HepG2 (cell line): Measurements from ENCODE around the gene RHOV.

ENCODE experiments used
- TARDBP ChIP-seq: sonication (generic); formaldehyde crosslinking; IDR thresholded peaks from 2 replicates; pipeline ENCODE4 v1.8.0; 2022; ENCODE audit warnings: mild to moderate bottlenecking, missing genetic modification reagents
- U2AF1 ChIP-seq: fragments of 200-400 bp; formaldehyde crosslinking; optimal IDR thresholded peaks from 2 replicates; pipeline ENCODE3; 2017; ENCODE audit warnings: mild to moderate bottlenecking, low read depth, low read length
- TF ChIP-seq, protein P1 (sequence below): sonication (generic); formaldehyde crosslinking; IDR thresholded peaks from 2 replicates; pipeline ENCODE4 v1.9.0; 2021; ENCODE audit warnings: missing genetic modification reagents, borderline replicate concordance

DNA sequence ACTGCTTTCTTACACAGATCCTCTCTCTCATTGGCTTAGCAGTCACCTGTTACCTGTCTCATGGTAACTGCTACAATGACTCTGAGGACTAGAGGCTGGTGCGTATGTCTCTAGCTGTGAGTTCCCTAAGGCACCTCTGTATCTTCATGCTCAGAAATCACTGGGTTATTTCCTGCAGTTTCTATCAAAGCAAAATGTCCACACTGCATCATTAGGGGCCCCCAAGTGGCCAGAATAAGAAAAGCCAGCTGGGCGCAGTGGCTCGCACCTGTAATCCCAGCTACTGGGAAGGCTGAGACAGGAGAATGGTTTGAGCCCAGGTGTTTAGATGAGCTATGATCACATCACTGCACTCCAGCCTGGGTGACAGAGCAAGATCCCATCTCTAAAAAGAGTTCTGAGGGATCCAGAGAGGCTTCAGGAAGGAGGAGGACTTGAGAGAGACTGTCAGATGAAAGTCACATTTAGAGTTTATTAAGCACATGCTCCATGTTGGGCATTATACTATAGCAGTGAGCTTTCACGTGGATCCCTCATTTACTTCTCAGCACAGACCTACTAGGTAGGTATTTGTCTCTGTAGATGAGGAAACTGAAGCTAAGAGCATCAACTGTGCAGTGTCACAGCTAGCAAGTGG is 17.9 kb upstream of the RHOV start:
- TF ChIP-seq, protein P1, sequence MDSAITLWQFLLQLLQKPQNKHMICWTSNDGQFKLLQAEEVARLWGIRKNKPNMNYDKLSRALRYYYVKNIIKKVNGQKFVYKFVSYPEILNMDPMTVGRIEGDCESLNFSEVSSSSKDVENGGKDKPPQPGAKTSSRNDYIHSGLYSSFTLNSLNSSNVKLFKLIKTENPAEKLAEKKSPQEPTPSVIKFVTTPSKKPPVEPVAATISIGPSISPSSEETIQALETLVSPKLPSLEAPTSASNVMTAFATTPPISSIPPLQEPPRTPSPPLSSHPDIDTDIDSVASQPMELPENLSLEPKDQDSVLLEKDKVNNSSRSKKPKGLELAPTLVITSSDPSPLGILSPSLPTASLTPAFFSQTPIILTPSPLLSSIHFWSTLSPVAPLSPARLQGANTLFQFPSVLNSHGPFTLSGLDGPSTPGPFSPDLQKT (CRISPR knock-in tag), result no peak
- TF ChIP-seq TARDBP (CRISPR knock-in tag), result no peak
- TF ChIP-seq U2AF1, result no peak
